ENCODE measurements around the gene CD82.

DNA sequence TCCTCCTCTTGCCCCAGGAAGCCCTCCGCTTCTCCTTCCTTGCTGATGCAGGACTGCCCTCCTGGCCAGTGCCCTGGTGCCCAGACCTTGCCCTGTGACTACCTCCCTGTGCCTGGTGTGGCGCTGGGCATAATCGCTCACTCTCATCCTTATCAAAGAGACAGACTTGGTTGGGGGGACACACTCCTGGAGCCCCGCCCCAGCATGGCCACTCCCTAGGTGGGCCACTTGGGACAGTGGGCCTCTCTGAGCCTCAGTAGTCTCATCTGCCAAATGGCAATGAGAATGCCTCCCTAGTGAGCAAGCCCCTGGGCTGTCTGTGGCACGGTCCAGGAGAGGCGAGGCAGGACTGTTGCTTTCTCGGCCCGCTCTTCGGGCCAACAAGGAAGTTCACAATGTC lies 88.6 kb downstream of the CD82 start:
- TF ChIP-seq, protein P1, sequence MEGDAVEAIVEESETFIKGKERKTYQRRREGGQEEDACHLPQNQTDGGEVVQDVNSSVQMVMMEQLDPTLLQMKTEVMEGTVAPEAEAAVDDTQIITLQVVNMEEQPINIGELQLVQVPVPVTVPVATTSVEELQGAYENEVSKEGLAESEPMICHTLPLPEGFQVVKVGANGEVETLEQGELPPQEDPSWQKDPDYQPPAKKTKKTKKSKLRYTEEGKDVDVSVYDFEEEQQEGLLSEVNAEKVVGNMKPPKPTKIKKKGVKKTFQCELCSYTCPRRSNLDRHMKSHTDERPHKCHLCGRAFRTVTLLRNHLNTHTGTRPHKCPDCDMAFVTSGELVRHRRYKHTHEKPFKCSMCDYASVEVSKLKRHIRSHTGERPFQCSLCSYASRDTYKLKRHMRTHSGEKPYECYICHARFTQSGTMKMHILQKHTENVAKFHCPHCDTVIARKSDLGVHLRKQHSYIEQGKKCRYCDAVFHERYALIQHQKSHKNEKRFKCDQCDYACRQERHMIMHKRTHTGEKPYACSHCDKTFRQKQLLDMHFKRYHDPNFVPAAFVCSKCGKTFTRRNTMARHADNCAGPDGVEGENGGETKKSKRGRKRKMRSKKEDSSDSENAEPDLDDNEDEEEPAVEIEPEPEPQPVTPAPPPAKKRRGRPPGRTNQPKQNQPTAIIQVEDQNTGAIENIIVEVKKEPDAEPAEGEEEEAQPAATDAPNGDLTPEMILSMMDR (conservative IDR thresholded peaks at IDR 0.05; ENCODE audit: low read depth, low read length), result no peak
- no peak for TF ChIP-seq EZH2 (IDR thresholded peaks at IDR 0.05; ENCODE audit: borderline replicate concordance, low read depth, low read length, poor library complexity, severe bottlenecking)

Measured in A673 (cell line).